PC-9 (cell line): ENCODE data around the gene PTPRF. TPM values are rescaled to one million over a fixed set of nuclear protein-coding genes. Genes with fewer than 3 reads are reported as not detected.

Experiments
- BruUV-seq: library from RNA; stranded (reverse); fragments of 400-500 nt; replicated peaks from 2 replicates; lab custom pipeline; 2021; lab: Mats Ljungman, UMichigan
- CTCF ChIA-PET: fragments of 300-600 bp; sonication (Branson Sonifier 250); formaldehyde crosslinking; loops from one replicate; lab custom pipeline; 2022; ENCODE audit warnings: antibody characterized with exemption; lab: Charles Lee
- POLR2A ChIA-PET: fragments of 300-600 bp; sonication (Branson Sonifier 250); formaldehyde crosslinking; loops from one replicate; lab custom pipeline; 2022; ENCODE audit warnings: antibody characterized with exemption; ENCODE audit not compliant: unreplicated experiment; lab: Charles Lee
- DNase-seq, 2 experiments: peaks; one replicate each; pipeline versions ENCODE4 v3.0.0 to v3.0.0-alpha.2; 2015 to 2022; ENCODE audit warnings: mixed read lengths in 1 of 2
- H2AFZ ChIP-seq: fragments of 200-600 bp; sonication (generic); 2 replicates; pipeline ENCODE4 v1.8.1; 2017; ENCODE audit warnings: antibody characterized with exemption
- H3F3A ChIP-seq: fragments of 200-600 bp; sonication (generic); 2 replicates; pipeline ENCODE4 v1.8.1; 2017; ENCODE audit warnings: antibody characterized with exemption, mild to moderate bottlenecking, low read depth; ENCODE audit not compliant: insufficient read depth
- H3K27ac ChIP-seq: fragments of 200-600 bp; sonication (generic); 2 replicates; pipeline ENCODE4 v1.6.1; 2016; ENCODE audit warnings: mixed run types
- H3K27me3 ChIP-seq: fragments of 200-600 bp; sonication (generic); 2 replicates; pipeline ENCODE4 v1.6.1; 2016; ENCODE audit warnings: low read depth, mixed run types; ENCODE audit not compliant: insufficient read depth
- H3K36me3 ChIP-seq: fragments of 200-600 bp; sonication (generic); 2 replicates; pipeline ENCODE4 v1.6.1; 2016; ENCODE audit warnings: low read depth, mixed run types
- H3K4me1 ChIP-seq: fragments of 200-600 bp; sonication (generic); replicated peaks from 2 replicates; pipeline ENCODE4 v1.6.1; 2016; ENCODE audit warnings: mixed run types; ENCODE audit not compliant: insufficient read depth
- H3K4me2 ChIP-seq: fragments of 200-600 bp; sonication (generic); 2 replicates; pipeline ENCODE4 v1.6.1; 2017; ENCODE audit warnings: mixed run types
- H3K4me3 ChIP-seq: fragments of 200-600 bp; sonication (generic); 2 replicates; pipeline ENCODE4 v1.6.1; 2016; ENCODE audit warnings: mixed run types
- H3K79me2 ChIP-seq: fragments of 200-600 bp; sonication (generic); 2 replicates; pipeline ENCODE4 v1.6.1; 2017; ENCODE audit warnings: low read depth, mixed run types
- H3K9me2 ChIP-seq: fragments of 200-600 bp; sonication (generic); 2 replicates; pipeline ENCODE4 v1.8.1; 2017; ENCODE audit warnings: mild to moderate bottlenecking; ENCODE audit not compliant: insufficient read depth
- H3K9me3 ChIP-seq: fragments of 200-600 bp; sonication (generic); 2 replicates; pipeline ENCODE4 v1.8.1; 2016; ENCODE audit warnings: low read depth; ENCODE audit not compliant: insufficient read depth
- H4K20me1 ChIP-seq: fragments of 200-600 bp; sonication (generic); 2 replicates; pipeline ENCODE4 v1.8.1; 2017; ENCODE audit not compliant: insufficient read depth
- EZH2 ChIP-seq: fragments of 200-600 bp; sonication (generic); IDR thresholded peaks from 2 replicates; pipeline ENCODE4 v1.8.0; 2017; ENCODE audit warnings: antibody characterized with exemption, low read depth
- intact Hi-C: fragments of 100-400 bp; cut with micrococcal nuclease; formaldehyde crosslinking; loops from one replicate; pipeline ENCODE4 v1.10.0; 2022; ENCODE audit not compliant: unreplicated experiment
- total RNA-seq: library from RNA; stranded (reverse); gene quantifications from 2 replicates; pipeline ENCODE4 v1.2.3, GENCODE V29; 2021
- TF ChIP-seq, protein P1 (sequence below): fragments of 200-600 bp; sonication (generic); conservative IDR thresholded peaks from 2 replicates; pipeline ENCODE4 v1.6.1; 2017; ENCODE audit warnings: mixed run types, antibody characterized with exemption, mild to moderate bottlenecking, moderate library complexity

The PTPRF gene
- total RNA-seq, 1 experiment from 2014 or later = 359 TPM

DNA sequence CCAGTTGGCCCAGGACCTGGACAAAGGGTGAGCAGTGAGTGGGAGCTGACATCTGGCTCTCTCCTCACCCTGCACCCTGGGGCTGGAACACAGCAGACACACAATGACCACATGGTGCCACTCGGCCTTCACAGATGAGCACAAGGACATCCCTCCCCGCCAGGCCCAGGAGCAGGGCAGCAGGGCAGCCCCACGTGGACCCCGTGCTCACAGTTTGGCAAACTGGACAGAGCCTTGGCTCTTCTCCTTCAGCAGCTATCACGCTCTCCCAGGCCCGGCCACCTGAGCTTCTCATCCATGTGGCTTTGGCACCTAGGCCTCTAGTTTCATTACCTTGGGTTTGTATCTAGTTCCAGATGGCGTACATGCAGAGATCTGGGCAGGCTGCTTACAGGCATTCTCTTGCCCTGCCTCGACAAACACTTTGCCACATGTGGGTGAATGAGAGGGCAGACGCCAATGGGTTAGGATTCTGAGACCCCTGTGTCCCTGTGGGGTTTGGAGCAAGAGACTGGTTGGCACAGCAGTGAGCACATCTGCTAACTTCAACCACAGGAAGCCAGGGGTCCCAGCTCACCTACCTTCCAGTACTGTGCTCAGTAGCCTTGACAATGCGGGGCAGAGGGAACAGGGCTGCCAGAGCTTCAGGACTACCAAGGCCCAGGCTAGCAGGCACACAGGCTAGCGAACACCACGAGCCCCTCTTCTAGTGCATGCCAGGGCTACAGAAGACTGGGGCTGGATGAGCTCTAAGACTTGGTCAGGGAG lies 3.4 kb upstream of the PTPRF start:
- intact Hi-C loops = loop anchor here (2.0 to 10.0 kb wide), 5 partner anchors 75 to 308 kb away; partner anchors contain the start of genes CDC20 and ST3GAL3
- Histone ChIP-seq H4K20me1 (no peaks in the 10 kb centered on the region), H3K36me3 (no peaks in the 10 kb centered on the region), H3K9me3 (no peaks in the 10 kb centered on the region), H3K79me2 (peaks cover 12% of the 10 kb centered on the region), H3K27me3 (no peaks in the 10 kb centered on the region), H3F3A (peaks cover 66% of the 10 kb centered on the region), H3K4me2 (no peak overlapping the region), H2AFZ (no peak overlapping the region), H3K4me1 (peaks cover 36% of the 10 kb centered on the region), H3K9me2 (no peaks in the 10 kb centered on the region), H3K4me3 (no peak overlapping the region), H3K27ac (no peak overlapping the region)
- no TSS peak for BruUV-seq
- TF ChIP-seq, protein P1, sequence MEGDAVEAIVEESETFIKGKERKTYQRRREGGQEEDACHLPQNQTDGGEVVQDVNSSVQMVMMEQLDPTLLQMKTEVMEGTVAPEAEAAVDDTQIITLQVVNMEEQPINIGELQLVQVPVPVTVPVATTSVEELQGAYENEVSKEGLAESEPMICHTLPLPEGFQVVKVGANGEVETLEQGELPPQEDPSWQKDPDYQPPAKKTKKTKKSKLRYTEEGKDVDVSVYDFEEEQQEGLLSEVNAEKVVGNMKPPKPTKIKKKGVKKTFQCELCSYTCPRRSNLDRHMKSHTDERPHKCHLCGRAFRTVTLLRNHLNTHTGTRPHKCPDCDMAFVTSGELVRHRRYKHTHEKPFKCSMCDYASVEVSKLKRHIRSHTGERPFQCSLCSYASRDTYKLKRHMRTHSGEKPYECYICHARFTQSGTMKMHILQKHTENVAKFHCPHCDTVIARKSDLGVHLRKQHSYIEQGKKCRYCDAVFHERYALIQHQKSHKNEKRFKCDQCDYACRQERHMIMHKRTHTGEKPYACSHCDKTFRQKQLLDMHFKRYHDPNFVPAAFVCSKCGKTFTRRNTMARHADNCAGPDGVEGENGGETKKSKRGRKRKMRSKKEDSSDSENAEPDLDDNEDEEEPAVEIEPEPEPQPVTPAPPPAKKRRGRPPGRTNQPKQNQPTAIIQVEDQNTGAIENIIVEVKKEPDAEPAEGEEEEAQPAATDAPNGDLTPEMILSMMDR = no peak
- TF ChIP-seq EZH2 = no peak
- POLR2A ChIA-PET = interaction anchor here (0.5 to 0.7 kb wide), 2 partner anchors 123 to 180 kb away, joined by 3 read pairs; no protein-coding TSS in a partner anchor
- CTCF ChIA-PET = no interaction called here
- DNase-seq = no peak

DNA sequence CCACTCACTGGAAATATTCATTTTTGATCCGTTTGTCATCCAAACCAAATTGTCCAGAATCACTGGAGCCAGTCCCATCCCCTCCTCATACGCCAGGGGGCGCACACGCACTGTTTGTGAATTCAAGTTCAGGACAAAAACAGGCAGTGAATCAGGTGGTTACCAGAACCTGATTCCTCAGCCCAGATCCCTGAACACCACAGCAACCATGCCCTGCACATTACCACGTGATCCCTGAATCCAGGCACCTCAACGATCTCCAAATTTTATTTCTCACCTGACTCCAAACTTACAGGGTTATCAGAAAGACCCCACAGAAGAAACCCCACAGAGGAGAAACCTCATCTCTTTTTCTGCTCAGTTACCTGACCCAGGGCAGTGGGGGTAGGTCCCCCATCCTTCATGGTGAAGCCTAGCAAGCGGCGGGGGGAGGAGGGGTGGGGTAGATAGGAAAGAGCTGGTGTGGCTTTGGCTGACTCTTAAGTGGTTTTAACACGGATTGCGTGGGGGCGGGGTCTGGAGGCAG lies 1.4 kb upstream of the PTPRF start:
- CTCF ChIA-PET = interaction anchor here (0.6 to 1.6 kb wide), 4 partner anchors 29 to 406 kb away, joined by 3 to 12 read pairs (median 6); no protein-coding TSS in a partner anchor
- H3K36me3 ChIP-seq = no peaks in the 10 kb centered on the region
- peaks cover 40% of the 10 kb centered on the region for H3K4me1 ChIP-seq
- no peaks in the 10 kb centered on the region for H3K27me3 ChIP-seq
- intact Hi-C loops = loop anchor here (1.0 to 10.0 kb wide), 11 partner anchors 53 to 507 kb away; partner anchors contain the start of genes CDC20, IPO13, KDM4A and ST3GAL3
- no peaks in the 10 kb centered on the region for H3K9me3 ChIP-seq
- H4K20me1 ChIP-seq = no peaks in the 10 kb centered on the region
- H3K4me3 ChIP-seq = no peak overlapping the region
- H3K9me2 ChIP-seq = no peaks in the 10 kb centered on the region
- POLR2A ChIA-PET = interaction anchor here (0.5 to 0.7 kb wide), 2 partner anchors 56 to 518 kb away, joined by 3 to 6 read pairs; no protein-coding TSS in a partner anchor
- DNase-seq = peak; percentile 64 to 82
- no peak overlapping the region for H3K27ac ChIP-seq
- TF ChIP-seq EZH2 = no peak
- TF ChIP-seq, protein P1 = peak; percentile 94
- peaks cover 51% of the 10 kb centered on the region for H3F3A ChIP-seq
- no peak overlapping the region for H2AFZ ChIP-seq
- peaks cover 32% of the 10 kb centered on the region for H3K79me2 ChIP-seq
- H3K4me2 ChIP-seq = peak overlapping the region; percentile 21; the same call in 1 of the 2 replicates
- BruUV-seq = no TSS peak

DNA sequence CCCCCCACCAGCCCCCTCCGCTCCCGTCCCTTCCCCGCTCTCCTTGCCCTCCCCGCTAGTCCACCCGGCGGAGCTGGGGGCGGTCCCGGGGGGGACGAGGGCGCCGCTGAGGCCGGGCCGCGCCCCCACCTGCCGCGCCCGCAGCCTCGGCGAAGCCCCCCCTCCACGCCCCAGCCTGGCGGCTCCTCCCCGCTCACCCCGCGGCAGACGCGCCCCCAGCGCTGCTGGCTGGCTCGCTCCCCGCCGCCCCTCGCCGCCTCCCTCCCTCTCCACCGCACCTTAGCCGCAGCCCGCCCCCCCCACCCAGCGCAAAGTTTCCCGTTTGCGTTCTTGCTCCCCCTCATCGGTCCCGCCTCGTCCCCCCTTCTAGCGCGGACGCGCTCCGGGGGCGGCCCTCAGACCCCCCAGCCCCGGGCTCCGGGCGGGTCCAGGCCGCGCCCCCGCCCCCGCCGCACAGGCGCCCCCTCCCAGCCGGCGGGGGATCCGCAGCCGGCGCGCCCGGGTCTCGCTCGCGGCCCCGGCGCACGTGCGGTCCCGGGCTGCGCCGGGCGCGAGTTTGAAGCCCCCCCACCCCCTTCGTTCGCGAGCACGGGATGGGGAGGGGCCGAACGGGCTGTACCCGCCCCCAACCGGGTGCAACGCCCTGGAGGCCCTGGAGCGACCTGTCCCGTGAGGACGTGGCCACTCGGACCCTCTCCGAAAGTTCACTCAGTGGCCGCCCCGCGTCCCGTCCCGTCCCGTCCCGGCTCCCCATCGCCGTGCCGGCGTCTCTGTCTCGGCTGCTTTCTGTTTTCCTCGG lies 623 bp downstream of the PTPRF start:
- Histone ChIP-seq H3K27ac (peak overlapping the region; percentile 38), H3K79me2 (peaks cover 52% of the 10 kb centered on the region), H4K20me1 (no peaks in the 10 kb centered on the region), H3K9me2 (no peaks in the 10 kb centered on the region), H3K27me3 (no peaks in the 10 kb centered on the region), H3K9me3 (no peaks in the 10 kb centered on the region), H3K4me3 (peak overlapping the region; percentile 97), H2AFZ (peak overlapping the region; percentile 77), H3F3A (peaks cover 57% of the 10 kb centered on the region), H3K4me1 (peaks cover 60% of the 10 kb centered on the region), H3K4me2 (peak overlapping the region; percentile 94), H3K36me3 (no peaks in the 10 kb centered on the region)
- TF ChIP-seq EZH2 = no peak
- TF ChIP-seq, protein P1 = no peak
- CTCF ChIA-PET = interaction anchor here (0.6 to 1.6 kb wide), 6 partner anchors 15 to 439 kb away, joined by 3 to 8 read pairs (median 3); no protein-coding TSS in a partner anchor
- peak in 1 of 2 experiments; percentile 62 for DNase-seq
- no TSS peak for BruUV-seq
- POLR2A ChIA-PET = no interaction called here
- intact Hi-C loops = loop anchor here (1.0 to 10.0 kb wide), 2 partner anchors 19 to 587 kb away; no protein-coding TSS in a partner anchor
